ENCODE results near the gene TADA1.
"Not testable (repeated sequence)": the region's sequence is repeated elsewhere in the genome, so short reads cannot be mapped to it uniquely, and the experiment has no call there.

The TADA1 gene

GRCh38 chr1:166884971-166885370, 8.9 kb upstream of the TADA1 start:
- Histone ChIP-seq H4K20me1 (ENCODE audit: insufficient read depth, low read length) (no peaks in the 10 kb centered on the region), H3K36me3 (replicated peaks; ENCODE audit: low read depth, low read length) (no peaks in the 10 kb centered on the region), H2AFZ (ENCODE audit: low read depth, low read length) (no peak overlapping the region), H3K27me3 (ENCODE audit: low read depth, low read length) (no peaks in the 10 kb centered on the region), H3K4me1 (ENCODE audit: low read length) (no peaks in the 10 kb centered on the region), H3K9me3 (ENCODE audit: insufficient read depth, low read length) (no peaks in the 10 kb centered on the region), H3K4me3 (ENCODE audit: low read length) (no peak overlapping the region), H3K27ac (ENCODE audit: low read length) (no peak overlapping the region), H3K79me2 (ENCODE audit: low read length) (no peaks in the 10 kb centered on the region), H3K4me2 (ENCODE audit: low read length) (no peak overlapping the region), H3K9ac (ENCODE audit: low read length) (no peak overlapping the region)
- TF ChIP-seq, protein P1, sequence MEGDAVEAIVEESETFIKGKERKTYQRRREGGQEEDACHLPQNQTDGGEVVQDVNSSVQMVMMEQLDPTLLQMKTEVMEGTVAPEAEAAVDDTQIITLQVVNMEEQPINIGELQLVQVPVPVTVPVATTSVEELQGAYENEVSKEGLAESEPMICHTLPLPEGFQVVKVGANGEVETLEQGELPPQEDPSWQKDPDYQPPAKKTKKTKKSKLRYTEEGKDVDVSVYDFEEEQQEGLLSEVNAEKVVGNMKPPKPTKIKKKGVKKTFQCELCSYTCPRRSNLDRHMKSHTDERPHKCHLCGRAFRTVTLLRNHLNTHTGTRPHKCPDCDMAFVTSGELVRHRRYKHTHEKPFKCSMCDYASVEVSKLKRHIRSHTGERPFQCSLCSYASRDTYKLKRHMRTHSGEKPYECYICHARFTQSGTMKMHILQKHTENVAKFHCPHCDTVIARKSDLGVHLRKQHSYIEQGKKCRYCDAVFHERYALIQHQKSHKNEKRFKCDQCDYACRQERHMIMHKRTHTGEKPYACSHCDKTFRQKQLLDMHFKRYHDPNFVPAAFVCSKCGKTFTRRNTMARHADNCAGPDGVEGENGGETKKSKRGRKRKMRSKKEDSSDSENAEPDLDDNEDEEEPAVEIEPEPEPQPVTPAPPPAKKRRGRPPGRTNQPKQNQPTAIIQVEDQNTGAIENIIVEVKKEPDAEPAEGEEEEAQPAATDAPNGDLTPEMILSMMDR (IDR thresholded peaks at IDR 0.05; ENCODE audit: low read depth, low read length), result no peak
- no peak for TF ChIP-seq EZH2phosphoT487 (IDR thresholded peaks at IDR 0.05; ENCODE audit: low read depth)

DNA sequence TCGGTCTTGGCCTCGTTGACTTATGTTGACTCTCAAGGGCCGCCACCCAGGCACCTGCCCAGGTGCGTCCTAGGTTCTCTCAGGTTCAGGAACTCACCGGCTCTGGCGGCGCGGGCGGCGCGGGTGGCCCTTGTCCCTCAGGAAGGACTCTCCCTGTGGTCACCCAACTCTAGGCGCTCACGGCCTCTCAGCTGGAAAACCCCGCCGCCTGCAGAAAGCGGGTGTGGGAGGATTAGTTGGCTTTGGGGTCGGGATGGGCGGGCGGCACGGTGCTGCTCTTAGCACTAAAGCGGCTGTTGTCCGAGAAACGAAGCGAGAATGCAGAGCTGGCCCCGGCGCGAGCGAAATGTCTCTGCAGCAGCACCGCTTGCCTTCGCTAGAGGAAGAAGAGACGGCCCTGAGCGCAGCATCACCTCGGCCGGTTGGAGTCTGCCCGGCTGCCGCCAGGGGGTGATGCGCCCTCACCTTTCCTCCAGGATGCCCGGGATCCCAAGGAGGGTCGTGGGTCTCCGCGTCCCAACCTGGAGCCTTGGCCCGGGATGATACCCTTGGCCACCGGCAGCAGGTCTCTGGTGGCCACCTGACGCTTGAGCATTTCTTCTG, 8.1 kb upstream of the TADA1 start:
- Histone ChIP-seq H4K20me1 (ENCODE audit: insufficient read depth, low read length) (no peaks in the 10 kb centered on the region), H3K27me3 (ENCODE audit: low read depth, low read length) (no peaks in the 10 kb centered on the region), H3K36me3 (replicated peaks; ENCODE audit: low read depth, low read length) (no peaks in the 10 kb centered on the region), H2AFZ (ENCODE audit: low read depth, low read length) (no peak overlapping the region), H3K27ac (ENCODE audit: low read length) (no peak overlapping the region), H3K4me3 (ENCODE audit: low read length) (no peak overlapping the region), H3K9ac (ENCODE audit: low read length) (no peak overlapping the region), H3K79me2 (ENCODE audit: low read length) (no peaks in the 10 kb centered on the region), H3K9me3 (ENCODE audit: insufficient read depth, low read length) (no peaks in the 10 kb centered on the region), H3K4me2 (ENCODE audit: low read length) (no peak overlapping the region), H3K4me1 (ENCODE audit: low read length) (no peaks in the 10 kb centered on the region)
- TF ChIP-seq, protein P1 (IDR thresholded peaks at IDR 0.05; ENCODE audit: low read depth, low read length), result no peak
- TF ChIP-seq EZH2phosphoT487 (IDR thresholded peaks at IDR 0.05; ENCODE audit: low read depth), result no peak

GRCh38 chr1:166882893-166883292, 6.8 kb upstream of the TADA1 start:
- Histone ChIP-seq H3K27me3 (ENCODE audit: low read depth, low read length) (no peaks in the 10 kb centered on the region), H4K20me1 (ENCODE audit: insufficient read depth, low read length) (no peaks in the 10 kb centered on the region), H3K4me1 (ENCODE audit: low read length) (no peaks in the 10 kb centered on the region), H3K4me2 (ENCODE audit: low read length) (no peak overlapping the region), H3K4me3 (ENCODE audit: low read length) (no peak overlapping the region), H3K79me2 (ENCODE audit: low read length) (no peaks in the 10 kb centered on the region), H3K9me3 (ENCODE audit: insufficient read depth, low read length) (no peaks in the 10 kb centered on the region), H2AFZ (ENCODE audit: low read depth, low read length) (no peak overlapping the region), H3K36me3 (replicated peaks; ENCODE audit: low read depth, low read length) (no peaks in the 10 kb centered on the region), H3K9ac (ENCODE audit: low read length) (no peak overlapping the region), H3K27ac (ENCODE audit: low read length) (no peak overlapping the region)
- TF ChIP-seq, protein P1 (IDR thresholded peaks at IDR 0.05; ENCODE audit: low read depth, low read length), result no peak
- TF ChIP-seq EZH2phosphoT487 (IDR thresholded peaks at IDR 0.05; ENCODE audit: low read depth), result no peak

- Histone ChIP-seq H3K79me2 (ENCODE audit: low read length) (peaks cover 27% of the 10 kb centered on the region), H3K4me1 (ENCODE audit: low read length) (peaks cover 14% of the 10 kb centered on the region), H4K20me1 (ENCODE audit: insufficient read depth, low read length) (peaks cover 17% of the 10 kb centered on the region)
- not testable (repeated sequence) for H2AFZ ChIP-seq (ENCODE audit: low read depth, low read length); H3K27me3 ChIP-seq (ENCODE audit: low read depth, low read length); H3K4me2 ChIP-seq (ENCODE audit: low read length); H3K9me3 ChIP-seq (ENCODE audit: insufficient read depth, low read length); H3K9ac ChIP-seq (ENCODE audit: low read length); H3K27ac ChIP-seq (ENCODE audit: low read length); H3K4me3 ChIP-seq (ENCODE audit: low read length); H3K36me3 ChIP-seq (replicated peaks; ENCODE audit: low read depth, low read length)
Observed at GRCh38 chr1:166878173-166878917, 2.3 kb upstream of the TADA1 start.

Data from OCI-LY3 (cell line).